Dendritic cell treated with granulocyte-macrophage colony-stimulating factor and Interleukin-4, amounts not matched to agents 40 ng/mL and 50 ng/mL, for 4 days (primary cell): ENCODE data around the gene PITHD1.
"Not testable (repeated sequence)": the region's sequence is repeated elsewhere in the genome, so short reads cannot be mapped to it uniquely, and the experiment has no call there.

ENCODE experiments used
- H3K27ac Mint-ChIP-seq: one replicate; pipeline ENCODE4 v1.8.0; 2022; ENCODE audit warnings: mild to moderate bottlenecking, mixed read lengths
- H3K27me3 Mint-ChIP-seq: one replicate; pipeline ENCODE4 v1.8.0; 2022; ENCODE audit warnings: mild to moderate bottlenecking, mixed read lengths
- H3K36me3 Mint-ChIP-seq: one replicate; pipeline ENCODE4 v1.8.0; 2022; ENCODE audit warnings: low read depth, mixed read lengths
- H3K4me1 Mint-ChIP-seq: one replicate; pipeline ENCODE4 v1.8.0; 2022; ENCODE audit warnings: low read depth, mixed read lengths
- H3K4me3 Mint-ChIP-seq: one replicate; pipeline ENCODE4 v1.8.0; 2022; ENCODE audit warnings: mild to moderate bottlenecking, moderate library complexity, mixed read lengths
- H3K9me3 Mint-ChIP-seq: one replicate; pipeline ENCODE4 v1.8.0; 2022; ENCODE audit warnings: mixed read lengths
- intact Hi-C: fragments of 100-400 bp; cut with micrococcal nuclease; formaldehyde crosslinking; loops from one replicate; pipeline ENCODE4 v1.15.0; 2022

The PITHD1 gene

DNA sequence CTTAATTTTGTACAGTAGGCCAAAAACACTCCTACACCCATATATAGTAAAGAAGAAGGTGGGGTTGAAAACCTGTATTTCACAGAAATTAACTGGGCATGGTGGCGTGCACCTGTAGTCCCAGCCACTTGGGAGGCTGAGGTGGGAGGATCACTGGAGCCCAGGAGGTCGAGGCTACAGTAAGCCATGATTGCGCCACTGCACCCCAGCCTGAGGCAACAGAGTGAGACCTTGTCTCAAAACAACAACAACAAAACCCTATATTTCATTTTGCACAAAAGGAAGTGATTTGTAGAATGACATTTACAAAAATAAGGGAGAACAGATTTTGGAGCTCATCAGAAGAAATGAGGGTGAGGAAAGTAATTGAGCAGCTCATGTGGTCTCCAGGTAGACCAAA, 10.5 kb downstream of the PITHD1 start:
- Mint-ChIP-seq H3K4me1 (peaks cover 40% of the 10 kb centered on the region), H3K27me3 (no peaks in the 10 kb centered on the region), H3K4me3 (no peak overlapping the region), H3K36me3 (peaks cover 81% of the 10 kb centered on the region), H3K27ac (no peak overlapping the region), H3K9me3 (no peaks in the 10 kb centered on the region)
- intact Hi-C loops, result no loop called here

DNA sequence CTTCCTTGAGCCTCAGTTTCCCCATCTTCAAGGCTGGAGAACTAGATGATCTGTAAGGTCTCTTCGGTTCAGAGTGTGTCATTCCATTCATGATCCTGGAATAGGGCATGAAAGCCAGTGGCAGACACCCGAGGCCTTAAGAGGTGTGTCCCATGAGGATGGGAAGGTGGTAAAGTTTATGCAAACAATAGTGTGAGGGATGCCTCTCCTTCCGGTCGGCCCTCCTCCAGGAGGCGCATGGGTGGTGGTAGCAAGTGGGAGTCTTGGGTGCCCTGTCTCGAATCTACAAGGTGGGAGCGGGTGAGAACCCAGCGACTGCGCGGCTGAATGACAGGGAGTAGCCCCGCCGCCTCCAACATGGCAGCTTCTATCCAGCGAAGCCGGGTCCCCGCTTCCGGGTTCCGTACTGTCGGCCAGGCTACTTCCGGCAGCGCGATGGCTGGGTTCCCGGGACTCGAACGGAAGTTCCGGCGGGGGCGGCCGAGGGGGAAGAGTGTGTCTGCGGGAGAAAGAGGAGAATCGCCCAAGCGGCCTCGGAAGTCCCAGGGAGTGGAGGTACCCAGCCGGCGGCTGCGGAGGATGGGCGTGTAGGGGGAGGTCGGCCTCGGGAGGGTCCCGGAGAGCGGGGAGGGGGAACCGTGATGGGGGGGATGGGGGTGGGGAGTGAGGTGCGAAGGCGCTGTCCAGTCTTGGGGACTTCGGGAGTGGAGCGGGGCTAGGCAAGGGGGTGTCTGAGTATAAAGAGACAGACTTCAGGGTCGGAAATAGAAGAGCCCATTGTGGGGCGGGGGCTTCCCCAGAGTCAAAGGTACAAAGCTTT, 12.7 kb downstream of the PITHD1 start, which contains the start of gene LYPLA2:
TSS of gene LYPLA2 (plus strand) at position 450 of the 820 bp plus-strand sequence. CDS start 1,538 bp downstream, outside the sequence.
- Mint-ChIP-seq H3K36me3 (peaks cover 84% of the 10 kb centered on the region), H3K27ac (peak within 1 kb of the TSS; percentile 88), H3K4me3 (peak within 1 kb of the TSS; percentile 92), H3K9me3 (no peaks in the 10 kb centered on the region), H3K27me3 (no peaks in the 10 kb centered on the region), H3K4me1 (peaks cover 44% of the 10 kb centered on the region)
- intact Hi-C loops, result loop anchor here (1.0 kb wide), 2 partner anchors 9 to 13 kb away; partner anchors contain the start of genes GALE and PITHD1

GRCh38 chr1:23791516-23792047, 13.4 kb downstream of the PITHD1 start:
- H3K9me3 Mint-ChIP-seq, result no peaks in the 10 kb centered on the region
- peaks cover 84% of the 10 kb centered on the region for H3K36me3 Mint-ChIP-seq
- H3K4me1 Mint-ChIP-seq, result peaks cover 51% of the 10 kb centered on the region
- H3K27me3 Mint-ChIP-seq, result no peaks in the 10 kb centered on the region
- intact Hi-C loops, result loop anchor here (1.0 kb wide), 2 partner anchors 9 to 13 kb away; partner anchors contain the start of genes GALE and PITHD1
- peak overlapping the region; percentile 88 for H3K27ac Mint-ChIP-seq
- peak overlapping the region; percentile 92 for H3K4me3 Mint-ChIP-seq

GRCh38 chr1:23792151-23792945, 14.1 kb downstream of the PITHD1 start:
- Mint-ChIP-seq H3K9me3 (no peaks in the 10 kb centered on the region), H3K27me3 (no peaks in the 10 kb centered on the region), H3K27ac (peak overlapping the region; percentile 88), H3K4me3 (peak overlapping the region; percentile 92), H3K36me3 (peaks cover 84% of the 10 kb centered on the region), H3K4me1 (peaks cover 55% of the 10 kb centered on the region)
- intact Hi-C loops, result no loop called here

DNA sequence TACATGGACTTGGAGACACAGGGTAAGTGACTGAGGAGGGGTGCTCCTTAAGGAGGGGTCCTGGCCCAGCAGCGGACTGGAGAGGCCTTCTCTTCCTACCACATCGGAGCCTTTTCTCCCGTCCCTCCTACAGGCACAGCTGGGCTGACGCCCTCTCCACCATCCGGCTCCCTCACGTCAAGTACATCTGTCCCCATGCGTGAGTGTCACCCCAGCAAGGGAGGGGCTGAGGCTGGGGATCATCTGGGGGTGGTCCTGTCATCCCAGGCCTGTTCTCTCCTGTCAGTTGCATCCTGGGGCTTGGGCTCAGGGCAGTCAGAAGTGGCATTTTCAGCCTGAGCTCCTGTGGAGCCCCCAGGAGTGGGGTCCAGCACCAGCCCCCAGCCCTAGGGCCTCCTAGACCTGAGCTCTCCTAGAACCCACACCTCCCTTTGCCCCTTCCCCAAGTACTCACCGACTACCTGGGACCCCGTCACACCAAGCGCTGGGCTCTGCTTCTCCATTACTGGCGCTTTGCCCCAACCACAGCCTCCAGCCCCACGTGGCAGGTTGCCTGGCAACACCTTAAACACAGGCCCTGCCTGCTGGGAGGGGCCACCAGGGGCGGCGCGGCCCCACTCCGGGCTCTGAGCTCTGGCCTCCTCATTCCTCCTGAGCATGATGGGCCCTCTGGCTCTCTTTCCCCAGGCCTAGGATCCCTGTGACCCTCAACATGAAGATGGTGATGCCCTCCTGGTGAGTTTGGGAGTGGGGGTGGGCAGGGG, 15.0 kb downstream of the PITHD1 start:
- Mint-ChIP-seq H3K36me3 (peaks cover 84% of the 10 kb centered on the region), H3K27ac (no peak overlapping the region), H3K27me3 (no peaks in the 10 kb centered on the region), H3K4me3 (peak overlapping the region; percentile 4), H3K4me1 (peaks cover 55% of the 10 kb centered on the region), H3K9me3 (no peaks in the 10 kb centered on the region)
- intact Hi-C loops, result no loop called here

- Mint-ChIP-seq H3K27ac (no peak overlapping the region), H3K4me1 (peaks cover 62% of the 10 kb centered on the region), H3K36me3 (peaks cover 84% of the 10 kb centered on the region), H3K4me3 (no peak overlapping the region), H3K27me3 (no peaks in the 10 kb centered on the region), H3K9me3 (no peaks in the 10 kb centered on the region)
- intact Hi-C loops, result no loop called here
These were observed 15.9 kb downstream of the PITHD1 start for GRCh38 chr1:23793861-23794731.

DNA sequence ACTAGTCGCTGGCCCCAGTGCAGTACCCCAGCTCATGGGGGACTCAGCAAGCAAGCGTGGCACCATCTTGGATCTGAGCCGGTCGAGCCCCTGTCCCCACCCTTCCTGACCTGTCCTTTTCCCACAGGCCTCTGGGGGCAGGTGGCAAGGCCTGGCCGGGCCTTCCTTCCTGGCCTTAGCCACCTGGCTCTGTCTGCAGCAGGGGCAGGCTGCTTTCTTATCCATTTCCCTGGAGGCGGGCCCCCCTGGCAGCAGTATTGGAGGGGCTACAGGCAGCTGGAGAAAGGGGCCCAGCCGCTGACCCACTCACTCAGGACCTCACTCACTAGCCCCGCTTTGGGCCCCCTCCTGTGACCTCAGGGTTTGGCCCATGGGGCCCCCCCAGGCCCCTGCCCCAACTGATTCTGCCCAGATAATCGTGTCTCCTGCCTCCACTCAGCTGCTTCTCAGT, 16.5 kb downstream of the PITHD1 start:
- intact Hi-C loops, H3K9me3 Mint-ChIP-seq, H3K4me3 Mint-ChIP-seq, H3K27me3 Mint-ChIP-seq: not testable (repeated sequence)
- H3K36me3 Mint-ChIP-seq, result peaks cover 79% of the 10 kb centered on the region
- peak overlapping the region; percentile 17 for H3K27ac Mint-ChIP-seq
- H3K4me1 Mint-ChIP-seq, result peaks cover 69% of the 10 kb centered on the region

- Mint-ChIP-seq H3K27me3 (no peaks in the 10 kb centered on the region), H3K9me3 (no peaks in the 10 kb centered on the region), H3K27ac (no peak overlapping the region), H3K4me3 (no peak overlapping the region), H3K36me3 (peaks cover 81% of the 10 kb centered on the region), H3K4me1 (peaks cover 67% of the 10 kb centered on the region)
- intact Hi-C loops, result no loop called here
These were observed 17.7 kb downstream of the PITHD1 start for GRCh38 chr1:23795676-23796465.

GRCh38 chr1:23796466-23797271, 18.5 kb downstream of the PITHD1 start:
- intact Hi-C loops, result no loop called here
- H3K4me1 Mint-ChIP-seq, result peaks cover 69% of the 10 kb centered on the region
- peaks cover 78% of the 10 kb centered on the region for H3K36me3 Mint-ChIP-seq
- H3K27ac Mint-ChIP-seq, result no peak overlapping the region
- no peaks in the 10 kb centered on the region for H3K27me3 Mint-ChIP-seq
- H3K4me3 Mint-ChIP-seq, result no peak overlapping the region
- H3K9me3 Mint-ChIP-seq, result no peaks in the 10 kb centered on the region

DNA sequence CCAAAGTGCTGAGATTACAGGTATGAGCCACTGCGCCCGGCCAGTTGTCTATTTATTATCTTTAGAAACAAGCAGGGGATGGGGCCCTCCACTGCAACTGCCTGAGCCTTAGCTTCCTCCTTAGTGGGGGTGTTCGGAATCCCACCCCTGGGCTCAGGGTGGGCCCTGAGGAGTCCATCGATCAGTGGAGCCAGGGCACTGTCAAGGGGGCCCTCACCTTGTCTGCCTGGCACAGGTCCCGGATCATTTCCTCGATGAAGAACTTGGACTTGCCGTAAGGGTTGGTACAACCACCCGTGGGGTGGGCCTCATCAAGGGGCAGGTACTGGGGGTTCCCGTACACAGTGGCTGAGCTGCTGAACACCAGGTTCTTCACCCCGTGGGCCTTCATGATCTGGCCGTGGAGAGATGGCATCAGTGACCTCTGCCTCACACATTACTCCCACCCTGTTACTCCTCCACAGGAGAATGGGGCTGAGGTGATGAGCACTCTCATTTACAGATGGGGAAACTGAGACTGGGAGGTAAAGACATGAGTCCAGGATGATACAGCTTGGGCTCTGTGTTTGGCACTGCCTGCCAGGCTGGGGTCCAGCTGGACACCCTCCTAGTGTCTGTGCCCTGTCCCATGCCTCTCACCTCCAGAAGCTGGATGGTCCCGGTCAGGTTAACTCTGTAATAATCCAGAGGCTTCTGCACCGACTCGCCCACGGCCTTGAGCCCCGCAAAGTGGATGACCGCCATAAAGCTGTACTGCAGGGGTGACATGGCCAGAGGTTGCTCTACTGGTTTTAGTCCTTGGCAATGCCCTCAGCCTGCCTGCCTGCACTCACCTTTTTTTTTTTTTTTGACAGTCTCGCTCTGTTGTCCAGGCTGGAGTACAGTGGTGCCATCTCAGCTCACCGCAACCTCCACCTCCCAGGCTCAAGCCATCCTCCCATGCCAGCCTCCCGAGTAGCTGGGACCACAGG, 19.5 kb downstream of the PITHD1 start:
- H3K9me3 Mint-ChIP-seq, result no peaks in the 10 kb centered on the region
- peaks cover 64% of the 10 kb centered on the region for H3K4me1 Mint-ChIP-seq
- H3K27ac Mint-ChIP-seq, result peak overlapping the region; percentile 48
- peaks cover 86% of the 10 kb centered on the region for H3K36me3 Mint-ChIP-seq
- intact Hi-C loops, result no loop called here
- no peak overlapping the region for H3K4me3 Mint-ChIP-seq
- H3K27me3 Mint-ChIP-seq, result no peaks in the 10 kb centered on the region

DNA sequence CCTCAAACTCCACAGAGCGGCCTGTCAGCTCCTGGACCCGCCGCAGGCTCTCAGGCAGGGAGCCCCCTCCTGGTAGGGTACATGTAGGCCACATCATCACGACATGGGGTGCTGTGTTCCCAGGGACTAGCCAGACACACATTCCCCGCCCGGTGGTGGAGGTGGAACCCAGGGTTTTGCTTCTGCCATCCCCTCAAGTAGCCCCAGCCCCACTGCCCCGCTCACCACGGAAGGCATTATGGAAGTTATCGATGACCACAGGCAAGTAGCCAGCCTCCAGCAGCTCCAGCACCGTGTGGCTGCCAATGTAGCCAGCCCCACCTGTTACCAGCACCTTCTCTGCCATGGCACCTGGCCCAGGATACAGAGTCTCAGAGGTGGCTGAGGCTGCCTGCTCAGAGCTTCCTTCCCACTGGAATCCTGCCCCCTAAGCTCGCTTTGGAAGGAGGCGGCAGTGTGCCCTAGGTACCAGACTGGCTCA, 20.5 kb downstream of the PITHD1 start:
- H3K9me3 Mint-ChIP-seq, result no peaks in the 10 kb centered on the region
- peaks cover 57% of the 10 kb centered on the region for H3K4me1 Mint-ChIP-seq
- intact Hi-C loops, result no loop called here
- peak overlapping the region; percentile 92 for H3K27ac Mint-ChIP-seq
- H3K36me3 Mint-ChIP-seq, result peaks cover 86% of the 10 kb centered on the region
- no peaks in the 10 kb centered on the region for H3K27me3 Mint-ChIP-seq
- no peak overlapping the region for H3K4me3 Mint-ChIP-seq
